Measurements from ENCODE around the gene DIRAS3. TPM values are rescaled to one million over a fixed set of nuclear protein-coding genes. Genes with fewer than 3 reads are reported as not detected.

The DIRAS3 gene
- total RNA-seq, 2 experiments from 2014 or later: not detected

DNA sequence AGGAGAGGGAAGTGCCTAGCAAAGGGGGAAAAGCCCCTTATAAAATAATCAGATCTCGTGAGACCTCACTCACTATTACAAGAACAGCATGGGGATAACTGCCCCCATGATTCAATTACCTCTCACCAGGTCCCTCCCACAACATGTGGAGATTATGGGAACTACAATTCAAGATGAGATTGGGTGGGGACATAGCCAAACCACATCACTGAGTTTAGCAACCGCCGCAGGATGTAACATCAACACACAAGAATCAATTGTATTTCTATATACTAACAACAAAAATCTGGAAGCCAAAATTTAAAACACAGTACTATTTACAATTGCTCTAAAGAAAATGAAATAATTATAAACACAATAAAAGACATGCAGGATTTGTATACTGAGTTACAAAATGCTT, 21.9 kb downstream of the DIRAS3 start:
- no peak for DNase-seq (ENCODE audit: low spot score)
- no peak overlapping the region for H3K27ac ChIP-seq (ENCODE audit: low read depth, low read length, poor library complexity, severe bottlenecking)
- POLR2A ChIA-PET: no interaction called here
- BruUV-seq (replicated peaks): no TSS peak
- no peaks in the 10 kb centered on the region for H3K9me2 ChIP-seq (ENCODE audit: insufficient read depth, low read length)
- no peak for TF ChIP-seq EZH2phosphoT487 (IDR thresholded peaks at IDR 0.05; ENCODE audit: borderline replicate concordance, low read depth, low read length)
- H3K9me3 ChIP-seq (ENCODE audit: low read length): no peaks in the 10 kb centered on the region
- no peaks in the 10 kb centered on the region for H3K79me2 ChIP-seq (ENCODE audit: insufficient read depth, low read depth, low read length)
- H3K36me3 ChIP-seq (ENCODE audit: insufficient read depth, low read length): no peaks in the 10 kb centered on the region
- no peaks in the 10 kb centered on the region for H4K20me1 ChIP-seq (ENCODE audit: insufficient read depth, low read length)
- no peak overlapping the region for H2AFZ ChIP-seq (ENCODE audit: low read length)
- no peak overlapping the region for H3K4me2 ChIP-seq (ENCODE audit: low read length)
- CTCF ChIA-PET (ENCODE audit: unreplicated experiment): no interaction called here
- intact Hi-C loops (cut with micrococcal nuclease; ENCODE audit: unreplicated experiment): no loop called here
- H3K4me3 ChIP-seq (ENCODE audit: low read depth, low read length, poor library complexity, severe bottlenecking): no peak overlapping the region
- no peaks in the 10 kb centered on the region for H3K4me1 ChIP-seq (ENCODE audit: insufficient read depth, low read length, poor library complexity, severe bottlenecking)

DNA sequence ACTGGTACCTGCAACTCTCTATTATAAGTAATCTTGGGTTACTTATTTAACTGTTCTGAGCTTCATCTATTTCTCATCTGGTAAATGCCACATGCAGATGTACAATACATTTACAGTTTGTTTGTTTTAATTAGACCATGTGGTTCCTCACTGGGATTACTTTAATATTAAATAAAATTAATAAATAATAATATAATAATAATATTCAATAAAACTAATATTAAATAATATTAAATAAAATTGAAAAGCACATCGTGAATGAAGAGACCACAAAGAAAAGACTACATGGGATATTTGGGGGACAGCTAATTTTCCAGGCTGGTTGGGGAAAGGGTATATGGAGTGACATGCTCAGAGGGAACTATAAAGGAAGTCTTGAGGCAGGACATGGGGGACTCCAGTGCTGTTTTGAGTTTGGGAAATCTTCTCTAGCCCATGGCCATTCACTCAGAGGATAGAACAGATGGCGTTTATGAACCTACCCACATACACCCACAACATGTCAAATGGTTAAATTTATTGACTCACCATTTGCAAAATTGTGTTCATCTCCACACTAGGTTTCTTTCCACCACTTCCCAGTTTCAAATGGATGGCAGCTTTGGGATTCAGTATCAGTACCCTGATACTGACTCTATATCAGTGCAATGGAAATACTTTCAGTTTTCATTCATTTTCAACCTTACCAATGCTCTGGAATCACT, 25.6 kb downstream of the DIRAS3 start:
- CTCF ChIA-PET (ENCODE audit: unreplicated experiment): interaction anchor here (0.5 kb wide), 1 partner anchor 96 kb away, joined by 3 read pairs; no protein-coding TSS in a partner anchor
- POLR2A ChIA-PET: interaction anchor here (0.6 to 1.1 kb wide), 2 partner anchors 49 to 66 kb away, joined by 3 to 4 read pairs; no protein-coding TSS in a partner anchor
- TF ChIP-seq EZH2phosphoT487 (IDR thresholded peaks at IDR 0.05; ENCODE audit: borderline replicate concordance, low read depth, low read length): no peak
- TF ChIP-seq, protein P1, sequence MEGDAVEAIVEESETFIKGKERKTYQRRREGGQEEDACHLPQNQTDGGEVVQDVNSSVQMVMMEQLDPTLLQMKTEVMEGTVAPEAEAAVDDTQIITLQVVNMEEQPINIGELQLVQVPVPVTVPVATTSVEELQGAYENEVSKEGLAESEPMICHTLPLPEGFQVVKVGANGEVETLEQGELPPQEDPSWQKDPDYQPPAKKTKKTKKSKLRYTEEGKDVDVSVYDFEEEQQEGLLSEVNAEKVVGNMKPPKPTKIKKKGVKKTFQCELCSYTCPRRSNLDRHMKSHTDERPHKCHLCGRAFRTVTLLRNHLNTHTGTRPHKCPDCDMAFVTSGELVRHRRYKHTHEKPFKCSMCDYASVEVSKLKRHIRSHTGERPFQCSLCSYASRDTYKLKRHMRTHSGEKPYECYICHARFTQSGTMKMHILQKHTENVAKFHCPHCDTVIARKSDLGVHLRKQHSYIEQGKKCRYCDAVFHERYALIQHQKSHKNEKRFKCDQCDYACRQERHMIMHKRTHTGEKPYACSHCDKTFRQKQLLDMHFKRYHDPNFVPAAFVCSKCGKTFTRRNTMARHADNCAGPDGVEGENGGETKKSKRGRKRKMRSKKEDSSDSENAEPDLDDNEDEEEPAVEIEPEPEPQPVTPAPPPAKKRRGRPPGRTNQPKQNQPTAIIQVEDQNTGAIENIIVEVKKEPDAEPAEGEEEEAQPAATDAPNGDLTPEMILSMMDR (conservative IDR thresholded peaks at IDR 0.05; ENCODE audit: low read length): no peak

DNA sequence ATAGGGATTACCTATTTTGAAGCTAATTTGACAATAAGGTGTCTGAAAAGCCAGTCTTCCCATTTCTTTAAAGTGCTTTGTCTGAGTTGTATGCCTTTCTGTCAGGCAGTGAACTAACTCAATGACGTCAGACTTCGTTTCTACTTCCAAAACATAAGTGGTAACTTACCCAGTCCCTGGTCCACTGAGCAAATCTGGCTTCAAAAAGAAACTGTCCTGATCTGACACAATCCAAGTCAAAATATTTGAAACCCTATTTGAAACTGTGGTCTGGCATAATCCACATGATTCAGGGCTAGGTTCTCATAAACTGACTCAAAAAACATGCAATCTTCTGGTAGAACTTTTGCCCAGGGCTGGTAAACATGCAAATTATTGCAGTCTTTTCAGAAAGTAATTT, 34.0 kb downstream of the DIRAS3 start:
- H4K20me1 ChIP-seq (ENCODE audit: insufficient read depth, low read length): no peaks in the 10 kb centered on the region
- H3K9me3 ChIP-seq (ENCODE audit: low read length): no peaks in the 10 kb centered on the region
- H3K36me3 ChIP-seq (ENCODE audit: insufficient read depth, low read length): no peaks in the 10 kb centered on the region
- no peaks in the 10 kb centered on the region for H3K4me1 ChIP-seq (ENCODE audit: insufficient read depth, low read length, poor library complexity, severe bottlenecking)
- no peak for TF ChIP-seq EZH2phosphoT487 (IDR thresholded peaks at IDR 0.05; ENCODE audit: borderline replicate concordance, low read depth, low read length)
- TF ChIP-seq, protein P1 (conservative IDR thresholded peaks at IDR 0.05; ENCODE audit: low read length): no peak
- POLR2A ChIA-PET: no interaction called here
- no peak overlapping the region for H3K27ac ChIP-seq (ENCODE audit: low read depth, low read length, poor library complexity, severe bottlenecking)
- no TSS peak for BruUV-seq (replicated peaks)
- no peak for DNase-seq (ENCODE audit: low spot score)
- H2AFZ ChIP-seq (ENCODE audit: low read length): no peak overlapping the region
- no peaks in the 10 kb centered on the region for H3K9me2 ChIP-seq (ENCODE audit: insufficient read depth, low read length)
- intact Hi-C loops (cut with micrococcal nuclease; ENCODE audit: unreplicated experiment): no loop called here
- CTCF ChIA-PET (ENCODE audit: unreplicated experiment): no interaction called here
- no peak overlapping the region for H3K4me3 ChIP-seq (ENCODE audit: low read depth, low read length, poor library complexity, severe bottlenecking)
- no peaks in the 10 kb centered on the region for H3K79me2 ChIP-seq (ENCODE audit: insufficient read depth, low read depth, low read length)
- no peak overlapping the region for H3K4me2 ChIP-seq (ENCODE audit: low read length)

More for the DNA sequence above, 25.6 kb downstream of the DIRAS3 start:
- Histone ChIP-seq H3K4me3 (ENCODE audit: low read depth, low read length, poor library complexity, severe bottlenecking) (no peak overlapping the region), H4K20me1 (ENCODE audit: insufficient read depth, low read length) (no peaks in the 10 kb centered on the region), H3K9me3 (ENCODE audit: low read length) (no peaks in the 10 kb centered on the region), H2AFZ (ENCODE audit: low read length) (no peak overlapping the region), H3K36me3 (ENCODE audit: insufficient read depth, low read length) (no peaks in the 10 kb centered on the region), H3K4me1 (ENCODE audit: insufficient read depth, low read length, poor library complexity, severe bottlenecking) (no peaks in the 10 kb centered on the region), H3K27ac (ENCODE audit: low read depth, low read length, poor library complexity, severe bottlenecking) (no peak overlapping the region), H3K79me2 (ENCODE audit: insufficient read depth, low read depth, low read length) (no peaks in the 10 kb centered on the region), H3K9me2 (ENCODE audit: insufficient read depth, low read length) (no peaks in the 10 kb centered on the region), H3K4me2 (ENCODE audit: low read length) (no peak overlapping the region)
- intact Hi-C loops (cut with micrococcal nuclease; ENCODE audit: unreplicated experiment): no loop called here
- DNase-seq (ENCODE audit: low spot score): no peak
- BruUV-seq (replicated peaks): no TSS peak

All from OCI-LY7 (cell line).